ENCODE data around the gene RFC5.
"Not testable (repeated sequence)": the region's sequence is repeated elsewhere in the genome, so short reads cannot be mapped to it uniquely, and the experiment has no call there.

Gene RFC5

DNA sequence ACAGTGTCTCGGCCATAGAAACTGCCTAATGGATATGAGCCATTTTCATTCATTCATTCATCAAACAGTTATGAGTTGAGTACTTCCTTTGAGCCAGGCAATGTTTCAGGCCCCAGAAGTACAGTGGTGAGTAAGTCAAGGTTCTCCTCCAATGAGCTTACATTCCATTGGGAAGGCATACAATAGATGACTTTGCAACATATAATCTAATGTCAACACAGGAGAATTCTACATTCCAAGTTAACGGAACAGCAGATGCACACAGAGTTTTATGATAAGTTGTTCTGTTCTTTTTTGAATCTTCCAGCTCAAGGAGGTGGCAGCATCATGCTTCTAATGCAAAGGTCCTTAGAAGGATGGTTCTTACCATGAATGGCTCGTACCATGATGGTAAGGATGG lies 3.2 kb upstream of the RFC5 start:
- in situ Hi-C loops (cut with HindIII; ENCODE audit: low sequenced_read_pairs) = no loop called here

DNA sequence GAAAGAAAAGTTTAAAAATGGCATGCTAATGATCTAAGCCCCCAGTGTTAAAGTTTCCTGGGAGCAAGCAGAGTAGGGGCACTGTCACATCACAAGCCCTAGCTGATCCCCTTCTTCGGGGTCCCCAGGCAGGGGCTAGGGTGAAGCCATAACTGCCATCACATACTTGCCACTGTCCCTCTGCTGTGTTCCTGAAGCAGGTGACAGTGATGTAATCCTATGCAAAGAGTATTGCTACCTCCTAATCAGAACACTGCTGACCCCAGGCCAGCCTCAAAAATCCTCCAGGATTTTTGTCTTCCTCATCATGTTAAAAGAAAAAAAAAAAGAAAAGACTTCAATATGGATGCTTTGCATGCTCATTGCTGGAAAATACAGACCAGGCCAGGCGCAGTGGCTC lies 1.2 kb upstream of the RFC5 start:
- in situ Hi-C loops (cut with HindIII; ENCODE audit: low sequenced_read_pairs) = no loop called here
- TF ChIP-seq, protein P1, sequence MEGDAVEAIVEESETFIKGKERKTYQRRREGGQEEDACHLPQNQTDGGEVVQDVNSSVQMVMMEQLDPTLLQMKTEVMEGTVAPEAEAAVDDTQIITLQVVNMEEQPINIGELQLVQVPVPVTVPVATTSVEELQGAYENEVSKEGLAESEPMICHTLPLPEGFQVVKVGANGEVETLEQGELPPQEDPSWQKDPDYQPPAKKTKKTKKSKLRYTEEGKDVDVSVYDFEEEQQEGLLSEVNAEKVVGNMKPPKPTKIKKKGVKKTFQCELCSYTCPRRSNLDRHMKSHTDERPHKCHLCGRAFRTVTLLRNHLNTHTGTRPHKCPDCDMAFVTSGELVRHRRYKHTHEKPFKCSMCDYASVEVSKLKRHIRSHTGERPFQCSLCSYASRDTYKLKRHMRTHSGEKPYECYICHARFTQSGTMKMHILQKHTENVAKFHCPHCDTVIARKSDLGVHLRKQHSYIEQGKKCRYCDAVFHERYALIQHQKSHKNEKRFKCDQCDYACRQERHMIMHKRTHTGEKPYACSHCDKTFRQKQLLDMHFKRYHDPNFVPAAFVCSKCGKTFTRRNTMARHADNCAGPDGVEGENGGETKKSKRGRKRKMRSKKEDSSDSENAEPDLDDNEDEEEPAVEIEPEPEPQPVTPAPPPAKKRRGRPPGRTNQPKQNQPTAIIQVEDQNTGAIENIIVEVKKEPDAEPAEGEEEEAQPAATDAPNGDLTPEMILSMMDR (IDR thresholded peaks at IDR 0.05; ENCODE audit: low read depth, low read length, missing control alignments) = no peak
- H3K4me3 ChIP-seq (ENCODE audit: low read depth, low read length) = no peak overlapping the region
- DNase-seq (ENCODE audit: low read depth) = no peak

More for the DNA sequence above, 3.2 kb upstream of the RFC5 start:
- no peak overlapping the region for H3K4me3 ChIP-seq (ENCODE audit: low read depth, low read length)
- TF ChIP-seq, protein P1 (IDR thresholded peaks at IDR 0.05; ENCODE audit: low read depth, low read length, missing control alignments) = no peak
- DNase-seq (ENCODE audit: low read depth) = no peak

DNA sequence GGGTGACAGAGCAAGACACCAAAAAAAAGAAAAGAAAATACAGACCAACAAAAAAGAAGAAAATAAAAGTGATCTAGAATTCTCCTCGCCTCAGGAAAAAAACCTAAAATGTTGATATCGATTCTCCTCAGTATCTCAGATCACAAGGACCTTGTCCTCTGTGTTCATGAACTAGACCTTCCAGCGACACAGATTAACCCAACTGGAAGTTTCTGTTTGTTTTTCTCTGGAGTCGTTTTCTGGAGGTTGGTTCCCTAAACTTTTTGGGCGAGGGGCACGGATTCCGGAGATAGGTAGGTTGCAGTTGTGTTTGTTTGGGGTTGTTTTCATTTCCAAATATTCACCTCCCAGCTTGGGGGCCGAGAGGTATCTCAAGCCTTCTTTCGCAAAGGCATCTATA lies 559 bp upstream of the RFC5 start:
- no peak for DNase-seq (ENCODE audit: low read depth)
- peak overlapping the region; percentile 80 for H3K4me3 ChIP-seq (ENCODE audit: low read depth, low read length)
- in situ Hi-C loops (cut with HindIII; ENCODE audit: low sequenced_read_pairs) = no loop called here
- TF ChIP-seq, protein P1 (IDR thresholded peaks at IDR 0.05; ENCODE audit: low read depth, low read length, missing control alignments) = no peak

DNA sequence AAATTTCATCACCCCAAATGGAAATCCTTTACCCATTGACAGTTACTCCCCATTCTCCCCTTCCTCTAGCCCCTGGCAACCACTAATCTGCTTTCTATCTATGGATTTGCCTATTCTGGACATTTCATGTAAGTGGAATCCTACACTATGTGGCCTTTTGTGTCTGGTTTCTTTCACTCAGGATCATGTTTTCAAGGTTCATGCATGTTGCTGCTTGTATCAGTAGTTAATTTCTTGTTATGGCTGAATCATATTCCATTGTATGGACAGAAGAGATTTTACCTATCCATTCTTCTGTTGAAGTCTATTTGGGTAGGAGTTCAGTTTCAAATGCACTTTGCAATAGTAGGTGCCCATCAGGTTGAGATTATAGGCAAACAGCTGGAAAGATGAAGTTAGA lies 1.4 kb downstream of the RFC5 start:
- in situ Hi-C loops (cut with HindIII; ENCODE audit: low sequenced_read_pairs) = no loop called here
- H3K4me3 ChIP-seq (ENCODE audit: low read depth, low read length) = no peak overlapping the region
- no peak for DNase-seq (ENCODE audit: low read depth)
- TF ChIP-seq, protein P1 (IDR thresholded peaks at IDR 0.05; ENCODE audit: low read depth, low read length, missing control alignments) = no peak

DNA sequence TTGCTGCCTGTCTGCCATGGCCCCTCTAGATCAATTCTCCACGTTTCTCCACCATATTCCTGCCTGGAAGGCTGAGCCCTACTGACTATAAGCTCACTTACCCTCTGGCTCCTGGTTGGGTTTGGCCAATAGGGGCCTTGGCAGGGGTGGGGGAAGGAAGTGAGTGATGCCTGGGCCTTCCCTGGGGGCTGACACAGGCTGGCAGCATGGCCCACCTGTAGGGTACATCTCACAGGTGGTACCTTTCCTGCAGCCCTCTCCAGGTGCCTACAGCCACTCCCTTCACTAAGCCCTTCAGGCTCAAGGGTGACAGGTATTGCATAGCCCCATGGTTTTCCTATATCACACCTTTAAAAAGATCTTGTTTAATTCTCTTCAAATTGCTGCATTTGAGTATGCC lies 3.5 kb downstream of the RFC5 start:
- in situ Hi-C loops (cut with HindIII; ENCODE audit: low sequenced_read_pairs) = no loop called here
- TF ChIP-seq, protein P1 (IDR thresholded peaks at IDR 0.05; ENCODE audit: low read depth, low read length, missing control alignments) = no peak
- no peak for DNase-seq (ENCODE audit: low read depth)
- no peak overlapping the region for H3K4me3 ChIP-seq (ENCODE audit: low read depth, low read length)

DNA sequence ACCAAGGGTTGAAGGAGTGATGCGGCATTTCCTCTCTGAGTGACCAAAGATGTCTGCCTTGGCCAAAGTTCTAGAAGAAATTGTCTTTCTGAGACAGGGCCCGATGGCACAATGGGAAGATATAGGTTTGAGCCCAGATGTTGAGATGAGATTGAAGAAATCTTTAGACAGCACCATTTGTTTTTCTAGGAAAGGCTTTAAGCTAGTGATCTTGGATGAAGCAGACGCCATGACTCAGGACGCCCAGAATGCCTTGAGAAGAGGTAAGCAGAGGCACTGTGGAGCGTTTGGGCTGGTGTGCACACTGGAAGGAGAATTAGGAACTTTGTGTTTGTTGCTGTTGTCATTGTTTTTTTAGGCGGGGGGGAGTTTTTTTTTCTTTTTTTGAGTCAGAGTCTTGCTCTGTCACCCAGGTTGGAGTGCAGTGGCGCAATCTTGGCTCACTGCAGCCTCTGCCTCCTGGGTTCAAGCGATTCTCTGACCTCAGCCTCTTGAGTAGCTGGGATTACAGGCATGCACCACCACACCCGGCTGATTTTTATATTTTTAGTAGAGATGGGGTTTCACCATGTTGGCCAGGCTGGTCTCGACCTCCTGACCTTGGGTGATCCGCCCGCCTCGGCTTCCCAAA lies 5.7 kb downstream of the RFC5 start:
- in situ Hi-C loops (cut with HindIII; ENCODE audit: low sequenced_read_pairs) = not testable (repeated sequence)

DNA sequence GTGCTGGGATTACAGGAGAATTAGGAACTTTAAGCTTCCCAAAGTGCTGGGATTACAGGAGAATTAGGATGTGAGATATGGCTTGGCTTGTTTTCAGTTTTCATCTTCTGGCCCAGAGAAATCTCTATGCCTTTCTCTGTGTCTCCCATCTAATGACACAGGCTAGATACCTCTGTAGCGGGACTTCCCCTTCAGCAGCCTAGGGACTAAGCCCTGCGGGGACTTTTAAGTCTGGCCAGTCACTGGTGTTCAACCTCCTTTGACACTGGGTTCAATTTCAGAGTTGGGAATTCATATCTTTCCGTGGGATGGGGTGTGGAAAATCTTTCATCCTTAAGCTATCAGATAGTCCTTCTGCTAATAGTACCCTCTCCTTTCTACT lies 6.2 kb downstream of the RFC5 start:
- TF ChIP-seq, protein P1 (IDR thresholded peaks at IDR 0.05; ENCODE audit: low read depth, low read length, missing control alignments) = no peak
- DNase-seq (ENCODE audit: low read depth) = no peak
- no peak overlapping the region for H3K4me3 ChIP-seq (ENCODE audit: low read depth, low read length)
- in situ Hi-C loops (cut with HindIII; ENCODE audit: low sequenced_read_pairs) = no loop called here

More for the DNA sequence above, 5.7 kb downstream of the RFC5 start:
- H3K4me3 ChIP-seq (ENCODE audit: low read depth, low read length); DNase-seq (ENCODE audit: low read depth): not testable (repeated sequence)

Measured in astrocyte of the cerebellum (primary cell).